GM18511 (cell line): ENCODE measurements around the gene DHFR.

Experiments used
- ATAC-seq: cut with Tn5 transposase; IDR thresholded peaks from one replicate; pipeline ENCODE4 v1.9.1; 2021; ENCODE audit warnings: mild to moderate bottlenecking, moderate library complexity; ENCODE audit not compliant: unreplicated experiment

The DHFR gene

DNA sequence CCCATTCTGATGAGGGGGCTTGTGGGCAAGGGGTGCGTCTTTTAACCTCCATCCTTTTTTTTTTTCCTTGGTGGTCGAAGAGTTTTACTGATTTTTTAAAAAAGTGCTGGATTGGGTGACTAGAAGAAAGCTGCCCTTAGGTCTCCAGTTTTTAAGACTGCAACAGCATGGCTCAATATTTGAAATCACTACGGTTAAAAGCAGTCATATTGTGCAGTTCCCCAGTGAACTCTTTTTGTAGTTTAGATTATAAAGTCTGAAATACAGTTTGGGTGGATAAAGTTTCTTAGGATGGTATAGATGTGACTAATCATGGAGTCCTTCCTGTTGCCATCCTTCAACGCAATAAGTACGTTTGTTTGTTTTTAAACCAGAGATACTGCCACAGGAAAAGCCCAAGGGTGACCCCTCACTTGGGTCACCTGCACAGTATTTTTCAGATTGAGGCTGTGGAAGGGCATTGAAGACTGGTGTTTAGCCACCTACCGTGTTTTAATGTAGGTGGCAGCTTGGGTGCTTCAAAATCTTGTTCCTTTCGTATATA, 520 bp upstream of the DHFR start:
- ATAC-seq, result no peak

DNA sequence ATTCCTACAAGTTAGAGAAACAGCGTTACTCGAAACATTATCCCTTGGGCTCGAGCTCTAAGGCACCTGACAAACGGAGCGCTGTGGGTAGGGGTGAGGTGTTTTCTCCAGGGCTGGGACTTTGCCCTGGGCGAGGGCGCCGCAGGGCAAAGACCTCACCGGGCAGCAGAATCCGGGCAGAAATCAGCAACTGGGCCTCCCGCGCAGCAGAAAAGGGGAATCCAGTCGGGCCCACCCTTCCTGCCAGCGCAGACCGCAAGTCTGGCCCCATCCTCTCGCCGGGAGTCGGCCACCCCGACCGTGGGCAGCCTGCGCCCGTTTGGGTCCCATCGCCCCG, 761 bp downstream of the DHFR start:
- peak; percentile 0 for ATAC-seq

GRCh38 chr5:80653502-80653901, 1.3 kb downstream of the DHFR start:
- ATAC-seq, result no peak

DNA sequence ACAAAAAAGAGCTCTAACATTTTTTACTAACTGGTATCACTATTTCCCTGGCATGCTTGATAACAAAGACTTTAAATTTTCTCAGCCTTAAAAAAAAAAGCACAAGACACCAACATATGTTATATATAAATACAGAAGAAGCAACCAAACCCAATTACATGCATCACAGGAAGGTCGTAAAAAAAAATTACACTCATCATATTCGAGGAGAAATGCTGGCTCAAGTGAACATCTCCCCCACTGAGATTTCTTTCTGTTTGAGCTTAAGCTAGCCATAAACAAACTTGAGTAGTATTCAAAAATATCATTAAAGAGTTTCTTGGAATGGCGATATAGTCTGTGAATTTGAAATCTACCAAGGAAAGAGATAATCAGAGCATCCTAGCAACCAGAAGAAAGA, 7.9 kb downstream of the DHFR start:
- ATAC-seq, result no peak

DNA sequence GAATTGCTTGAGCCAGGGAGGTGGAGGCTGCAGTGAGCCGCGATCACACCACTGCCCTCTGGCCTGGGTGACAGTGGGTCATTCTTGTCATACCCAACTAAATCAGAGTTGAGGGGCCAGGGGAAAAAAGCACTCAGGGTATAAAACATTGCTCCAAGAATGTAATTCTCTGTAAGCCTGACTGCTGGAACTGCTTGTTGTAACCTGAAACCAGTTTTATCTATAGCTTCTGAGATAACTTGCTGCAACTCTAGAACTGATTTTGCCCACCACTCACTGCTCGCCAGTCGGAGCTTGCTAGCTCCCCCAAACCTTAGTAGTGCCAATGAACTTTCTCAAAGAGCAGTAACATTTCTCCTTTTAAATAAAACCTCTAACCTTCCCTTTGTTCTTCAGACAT, 9.9 kb downstream of the DHFR start:
- ATAC-seq, result no peak

DNA sequence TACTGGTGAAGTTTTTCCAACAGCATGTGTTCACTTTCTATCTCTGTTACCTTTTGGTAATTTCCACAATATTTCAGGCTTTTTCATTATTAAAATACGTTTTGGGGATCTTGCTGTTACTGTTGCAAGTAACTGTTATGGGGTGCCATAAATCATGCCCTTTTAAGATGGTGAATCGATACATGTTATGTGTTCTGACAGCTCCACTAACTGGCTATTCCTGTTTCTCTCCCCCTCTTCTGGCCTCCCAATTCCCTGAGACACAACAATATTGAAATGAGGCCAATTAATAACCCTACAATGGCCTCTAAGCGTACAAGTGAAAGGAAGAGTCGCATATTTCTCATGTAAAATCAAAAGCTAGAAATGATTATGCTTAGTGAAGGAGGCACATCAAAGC, 13.4 kb downstream of the DHFR start:
- ATAC-seq, result no peak

DNA sequence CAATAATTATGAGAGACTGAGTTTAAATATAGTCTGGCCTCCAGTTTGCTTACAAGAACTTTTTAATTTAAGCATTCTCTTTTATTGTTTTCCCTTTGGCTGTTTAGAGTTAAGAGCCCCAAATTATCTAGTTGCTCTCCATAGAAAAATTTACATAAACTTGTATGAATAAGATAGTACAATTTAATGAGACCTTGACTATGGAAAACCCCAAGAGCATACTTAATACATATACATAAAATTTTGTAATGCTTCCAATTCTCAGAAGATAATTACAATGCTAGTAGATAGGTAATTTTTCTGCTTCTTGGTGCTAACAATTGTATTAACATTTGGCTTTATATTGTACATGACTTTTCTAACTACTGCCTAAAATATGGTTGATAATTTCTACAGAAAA, 20.6 kb downstream of the DHFR start:
- no peak for ATAC-seq

GRCh38 chr5:80632700-80633099, 22.1 kb downstream of the DHFR start:
- no peak for ATAC-seq

- ATAC-seq, result no peak
These were observed 23.2 kb downstream of the DHFR start for GRCh38 chr5:80631278-80632259.

GRCh38 chr5:80629281-80629680, 25.5 kb downstream of the DHFR start:
- ATAC-seq, result no peak

DNA sequence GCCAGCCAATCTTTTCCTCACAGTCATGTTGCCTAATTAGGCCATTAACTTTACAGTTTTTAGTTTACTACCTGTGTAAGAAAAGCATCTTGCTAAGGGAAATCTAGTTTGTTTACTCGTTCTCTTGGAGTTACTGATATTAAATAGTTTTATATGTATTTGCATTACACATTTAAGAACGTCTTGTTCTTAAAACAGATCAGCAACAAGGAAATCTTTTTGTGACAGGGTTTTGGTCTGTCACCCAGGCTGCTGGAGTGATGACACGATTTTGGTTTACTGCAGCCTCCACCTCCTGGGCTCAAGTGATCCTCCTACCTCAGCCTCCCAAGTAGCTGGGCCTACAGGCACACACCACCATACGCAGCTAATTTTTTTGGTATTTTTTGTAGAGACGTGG, 29.6 kb downstream of the DHFR start:
- ATAC-seq, result no peak

DNA sequence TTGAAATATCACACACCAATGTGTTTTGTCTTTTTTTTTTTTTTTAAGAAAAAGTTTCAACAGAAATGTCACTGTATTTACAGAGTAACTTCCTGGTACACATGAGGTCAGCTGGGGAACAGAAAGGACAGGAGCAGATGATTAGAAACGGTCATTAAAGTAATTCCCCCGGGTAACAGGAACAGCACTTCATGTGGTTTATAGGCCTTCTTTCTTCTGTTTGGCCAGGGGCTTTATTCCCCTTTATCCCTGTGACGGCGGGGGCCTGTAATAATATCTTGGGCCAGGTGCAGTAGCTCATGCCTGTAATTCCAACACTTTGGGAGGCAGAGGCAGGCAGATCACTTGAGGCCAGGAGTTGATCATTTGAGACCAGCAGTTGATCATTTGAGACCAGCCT, 30.8 kb downstream of the DHFR start:
- no peak for ATAC-seq

DNA sequence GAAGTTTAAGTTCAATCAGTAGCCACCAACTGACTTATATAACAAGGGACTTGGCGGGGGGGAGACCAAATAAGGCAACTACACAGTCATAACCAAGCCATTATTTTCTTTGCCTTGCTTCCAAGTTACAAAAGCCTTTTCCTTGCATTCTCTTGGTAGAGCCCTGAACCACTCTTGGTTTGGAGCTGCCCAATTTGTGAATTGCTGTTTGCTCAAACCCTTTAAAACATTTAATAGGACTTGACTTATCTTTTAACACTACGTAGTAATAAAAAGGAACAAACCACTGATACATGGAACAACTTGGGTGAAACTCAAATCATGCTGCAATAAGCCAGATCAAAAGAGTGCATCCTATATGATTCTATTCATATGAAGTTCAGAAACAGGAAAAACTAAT, 32.0 kb downstream of the DHFR start:
- no peak for ATAC-seq

GRCh38 chr5:80620211-80620610, 34.6 kb downstream of the DHFR start:
- no peak for ATAC-seq

- ATAC-seq, result no peak
These were observed 35.7 kb downstream of the DHFR start for GRCh38 chr5:80619086-80619485.

DNA sequence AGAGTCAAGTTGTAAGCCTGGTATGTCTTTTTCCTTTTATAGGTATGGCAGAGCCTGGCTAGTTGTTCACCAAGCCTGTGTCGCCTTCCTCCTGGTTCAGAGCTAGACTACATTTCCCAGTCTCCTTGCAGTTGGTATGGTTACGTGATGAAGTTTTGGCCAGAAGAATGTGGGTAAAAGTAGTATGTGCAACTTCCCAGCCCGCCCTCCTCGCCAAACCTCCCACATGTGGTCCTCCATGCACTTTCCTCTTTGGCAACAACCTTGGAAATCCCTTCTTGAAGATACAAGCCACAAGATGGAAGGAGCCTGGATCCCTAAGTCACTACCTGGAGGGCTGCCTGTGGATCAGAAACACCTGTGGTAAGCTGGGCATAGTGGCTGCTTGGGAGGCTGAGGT, 36.3 kb downstream of the DHFR start:
- no peak for ATAC-seq

DNA sequence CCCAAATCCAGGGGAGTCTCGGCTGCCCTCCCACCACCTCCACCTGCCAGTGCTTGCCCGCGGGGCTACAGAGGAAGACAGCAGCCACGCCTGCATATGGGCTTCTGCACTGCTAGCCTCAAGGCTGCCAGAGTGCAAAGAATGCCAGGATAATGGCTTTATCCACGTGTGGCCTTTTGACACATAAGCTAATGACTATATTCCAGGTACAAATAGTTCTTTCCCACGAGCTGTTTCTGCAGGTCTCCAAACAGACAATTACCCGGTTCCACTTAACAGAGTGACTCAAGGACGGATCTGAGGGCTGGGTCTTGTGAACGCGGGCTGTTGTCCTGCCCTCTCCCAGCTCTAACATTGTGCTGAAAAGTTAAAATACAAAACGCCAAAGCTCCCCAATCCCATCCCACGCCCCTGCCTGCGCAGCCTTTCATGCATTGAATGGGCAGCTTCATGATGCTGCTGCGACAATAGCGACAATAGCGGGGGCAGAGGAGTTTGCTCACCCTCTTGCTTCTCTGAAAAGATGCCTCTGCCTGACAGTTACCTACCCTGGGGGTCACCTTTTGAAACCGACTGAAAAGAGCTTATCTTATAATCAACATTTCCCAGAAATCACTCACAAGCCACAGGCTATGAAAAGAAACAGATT, 39.4 kb downstream of the DHFR start:
- no peak for ATAC-seq

DNA sequence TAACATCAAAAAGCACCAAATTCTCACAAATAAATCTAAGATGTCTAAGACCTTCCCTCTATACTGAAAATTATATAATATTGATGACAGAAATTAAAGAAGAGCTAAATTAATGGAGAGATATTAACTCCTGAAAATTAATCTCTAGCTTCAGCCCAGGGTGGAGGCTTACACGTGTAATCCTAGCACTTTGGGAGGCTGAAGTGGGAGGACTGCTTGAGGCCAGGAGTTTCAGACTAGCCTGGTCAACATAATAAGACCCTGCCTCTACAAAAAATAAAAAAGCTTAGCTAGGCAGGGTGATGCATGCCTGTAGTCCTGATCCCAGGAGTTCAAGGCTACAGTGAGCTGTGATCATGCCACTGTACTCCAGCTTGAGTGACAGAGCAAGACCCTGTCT, 45.1 kb downstream of the DHFR start:
- ATAC-seq, result no peak

DNA sequence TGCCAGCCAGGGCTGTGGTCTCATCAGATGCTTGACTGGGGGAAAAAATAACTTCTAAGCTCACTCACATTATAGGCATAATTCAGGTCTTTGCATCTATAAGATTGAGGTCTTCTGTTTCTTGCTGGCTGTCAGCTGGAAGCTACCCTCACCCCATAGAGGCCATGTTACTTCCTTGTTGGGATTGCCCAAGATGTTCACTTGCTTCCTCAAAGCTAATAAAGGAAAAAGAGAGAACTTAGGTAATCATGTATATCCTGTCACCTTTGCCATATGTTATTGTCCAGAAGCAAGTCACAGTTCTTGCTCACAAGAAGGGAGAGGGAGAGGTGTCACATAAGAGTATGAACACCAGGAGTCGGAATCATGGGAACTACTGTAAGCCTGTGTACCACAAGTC, 46.1 kb downstream of the DHFR start:
- no peak for ATAC-seq

DNA sequence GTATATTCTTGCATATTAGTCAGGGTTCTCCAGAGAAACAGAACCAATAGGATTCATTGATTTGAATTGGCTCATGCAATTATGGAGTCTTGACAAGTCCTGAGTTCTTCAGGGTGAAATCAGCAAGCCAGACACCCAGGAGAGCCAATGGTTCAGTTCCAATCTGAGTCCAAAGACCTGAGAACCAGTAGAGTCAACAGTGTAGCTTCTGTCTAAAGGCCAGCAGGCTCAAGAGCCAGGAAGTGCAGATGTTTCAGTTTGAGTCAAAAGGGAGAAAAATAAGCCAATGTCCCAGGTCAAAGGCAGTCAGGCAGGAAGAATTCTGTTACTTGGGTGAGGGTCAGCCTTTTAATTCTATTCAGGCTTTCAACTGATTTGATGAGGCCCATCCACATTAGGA, 47.0 kb downstream of the DHFR start:
- peak; percentile 90 for ATAC-seq

DNA sequence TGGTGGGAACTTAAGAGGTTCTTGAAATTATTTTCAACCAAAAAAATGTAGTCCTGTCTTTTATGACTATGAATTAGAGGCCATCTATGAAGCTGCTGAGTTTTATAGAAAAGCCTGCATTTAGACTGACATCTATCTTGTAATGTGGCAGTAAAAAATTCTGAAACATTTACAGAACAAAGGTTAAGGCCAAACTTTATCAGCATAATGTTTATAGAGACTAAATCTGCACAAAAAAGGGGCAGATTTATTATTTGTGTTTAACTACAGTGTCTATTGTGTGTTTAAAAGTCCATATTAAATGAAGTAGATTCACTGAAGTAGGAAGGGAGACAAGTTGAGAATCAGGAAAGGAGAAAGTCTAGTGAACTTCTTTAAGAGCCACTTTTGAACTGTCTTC, 47.4 kb downstream of the DHFR start:
- ATAC-seq, result no peak
